Neural cell (in vitro differentiated cells): Measurements from ENCODE around the gene GRIK2.

Experiments
- EP300 ChIP-seq: fragments of 450-650 bp; conservative IDR thresholded peaks from 2 replicates; pipeline ENCODE4 v1.6.1; 2014; ENCODE audit warnings: antibody characterized with exemption, mild to moderate bottlenecking, moderate library complexity; ENCODE audit not compliant: poor library complexity, severe bottlenecking
- MXI1 ChIP-seq: fragments of 450-650 bp; conservative IDR thresholded peaks from 2 replicates; pipeline ENCODE4 v1.6.1; 2014; ENCODE audit warnings: antibody characterized with exemption, mild to moderate bottlenecking; ENCODE audit not compliant: poor library complexity, severe bottlenecking
- POLR2AphosphoS5 ChIP-seq: IDR thresholded peaks from 2 replicates; pipeline ENCODE4 v1.6.1; 2012
- RAD21 ChIP-seq: fragments of 450-650 bp; conservative IDR thresholded peaks from 2 replicates; pipeline ENCODE4 v1.6.1; 2014; ENCODE audit warnings: antibody characterized with exemption, mild to moderate bottlenecking, moderate library complexity
- SMC3 ChIP-seq: fragments of 450-650 bp; conservative IDR thresholded peaks from 2 replicates; pipeline ENCODE4 v1.6.1; 2014; ENCODE audit warnings: antibody characterized with exemption, mild to moderate bottlenecking, moderate library complexity; ENCODE audit not compliant: poor library complexity
- TAF1 ChIP-seq: IDR thresholded peaks from 2 replicates; pipeline ENCODE4 v1.6.1; 2012; ENCODE audit warnings: low read depth
- TF ChIP-seq, protein P1 (sequence below): fragments of 450-650 bp; IDR thresholded peaks from 2 replicates; pipeline ENCODE4 v1.5.1; 2014; ENCODE audit warnings: antibody characterized with exemption, mild to moderate bottlenecking, moderate library complexity; ENCODE audit not compliant: poor library complexity, severe bottlenecking
- TF ChIP-seq, protein P2 (sequence below): IDR thresholded peaks from 2 replicates; pipeline ENCODE4 v1.6.1; 2012; ENCODE audit warnings: borderline replicate concordance

DNA sequence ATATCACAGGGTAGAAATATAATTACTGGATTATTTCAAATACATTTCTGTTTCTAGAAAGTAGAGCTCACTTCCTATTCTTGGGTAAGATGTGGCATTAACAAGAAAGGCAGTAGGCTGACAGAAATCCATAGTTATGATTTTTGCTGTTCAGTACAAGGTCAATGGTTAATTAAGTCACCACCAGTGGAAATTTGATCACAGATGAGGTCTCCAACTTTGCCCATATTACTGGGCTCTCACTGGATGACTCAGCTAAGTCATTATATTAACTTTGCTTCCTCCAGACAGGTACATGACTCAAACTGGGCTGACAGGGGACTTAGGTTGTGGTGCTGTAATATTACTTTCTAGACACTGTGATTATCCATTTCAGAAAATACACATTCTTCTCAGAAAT is 212.4 kb downstream of the GRIK2 start:
- TF ChIP-seq, protein P1, sequence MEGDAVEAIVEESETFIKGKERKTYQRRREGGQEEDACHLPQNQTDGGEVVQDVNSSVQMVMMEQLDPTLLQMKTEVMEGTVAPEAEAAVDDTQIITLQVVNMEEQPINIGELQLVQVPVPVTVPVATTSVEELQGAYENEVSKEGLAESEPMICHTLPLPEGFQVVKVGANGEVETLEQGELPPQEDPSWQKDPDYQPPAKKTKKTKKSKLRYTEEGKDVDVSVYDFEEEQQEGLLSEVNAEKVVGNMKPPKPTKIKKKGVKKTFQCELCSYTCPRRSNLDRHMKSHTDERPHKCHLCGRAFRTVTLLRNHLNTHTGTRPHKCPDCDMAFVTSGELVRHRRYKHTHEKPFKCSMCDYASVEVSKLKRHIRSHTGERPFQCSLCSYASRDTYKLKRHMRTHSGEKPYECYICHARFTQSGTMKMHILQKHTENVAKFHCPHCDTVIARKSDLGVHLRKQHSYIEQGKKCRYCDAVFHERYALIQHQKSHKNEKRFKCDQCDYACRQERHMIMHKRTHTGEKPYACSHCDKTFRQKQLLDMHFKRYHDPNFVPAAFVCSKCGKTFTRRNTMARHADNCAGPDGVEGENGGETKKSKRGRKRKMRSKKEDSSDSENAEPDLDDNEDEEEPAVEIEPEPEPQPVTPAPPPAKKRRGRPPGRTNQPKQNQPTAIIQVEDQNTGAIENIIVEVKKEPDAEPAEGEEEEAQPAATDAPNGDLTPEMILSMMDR = no peak
- TF ChIP-seq TAF1 (no peak), MXI1 (no peak), POLR2AphosphoS5 (no peak), RAD21 (no peak), SMC3 (no peak), EP300 (no peak)
- TF ChIP-seq, protein P2, sequence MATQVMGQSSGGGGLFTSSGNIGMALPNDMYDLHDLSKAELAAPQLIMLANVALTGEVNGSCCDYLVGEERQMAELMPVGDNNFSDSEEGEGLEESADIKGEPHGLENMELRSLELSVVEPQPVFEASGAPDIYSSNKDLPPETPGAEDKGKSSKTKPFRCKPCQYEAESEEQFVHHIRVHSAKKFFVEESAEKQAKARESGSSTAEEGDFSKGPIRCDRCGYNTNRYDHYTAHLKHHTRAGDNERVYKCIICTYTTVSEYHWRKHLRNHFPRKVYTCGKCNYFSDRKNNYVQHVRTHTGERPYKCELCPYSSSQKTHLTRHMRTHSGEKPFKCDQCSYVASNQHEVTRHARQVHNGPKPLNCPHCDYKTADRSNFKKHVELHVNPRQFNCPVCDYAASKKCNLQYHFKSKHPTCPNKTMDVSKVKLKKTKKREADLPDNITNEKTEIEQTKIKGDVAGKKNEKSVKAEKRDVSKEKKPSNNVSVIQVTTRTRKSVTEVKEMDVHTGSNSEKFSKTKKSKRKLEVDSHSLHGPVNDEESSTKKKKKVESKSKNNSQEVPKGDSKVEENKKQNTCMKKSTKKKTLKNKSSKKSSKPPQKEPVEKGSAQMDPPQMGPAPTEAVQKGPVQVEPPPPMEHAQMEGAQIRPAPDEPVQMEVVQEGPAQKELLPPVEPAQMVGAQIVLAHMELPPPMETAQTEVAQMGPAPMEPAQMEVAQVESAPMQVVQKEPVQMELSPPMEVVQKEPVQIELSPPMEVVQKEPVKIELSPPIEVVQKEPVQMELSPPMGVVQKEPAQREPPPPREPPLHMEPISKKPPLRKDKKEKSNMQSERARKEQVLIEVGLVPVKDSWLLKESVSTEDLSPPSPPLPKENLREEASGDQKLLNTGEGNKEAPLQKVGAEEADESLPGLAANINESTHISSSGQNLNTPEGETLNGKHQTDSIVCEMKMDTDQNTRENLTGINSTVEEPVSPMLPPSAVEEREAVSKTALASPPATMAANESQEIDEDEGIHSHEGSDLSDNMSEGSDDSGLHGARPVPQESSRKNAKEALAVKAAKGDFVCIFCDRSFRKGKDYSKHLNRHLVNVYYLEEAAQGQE = no peak
